WERI-Rb-1 (cell line): ENCODE measurements around the gene TKTL2.

Experiments
- DNase-seq: peaks from one replicate; pipeline ENCODE4 v3.0.0-alpha.2; 2020
- H3K27ac ChIP-seq: fragments of 250-450 bp; sonication (Bioruptor Pico); 2 replicates; pipeline ENCODE4 v1.5.1; 2020; ENCODE audit warnings: mild to moderate bottlenecking, moderate library complexity
- H3K27me3 ChIP-seq: fragments of 250-450 bp; sonication (Bioruptor Pico); 2 replicates; pipeline ENCODE4 v1.5.1; 2021; ENCODE audit warnings: mild to moderate bottlenecking, low read depth, moderate library complexity; ENCODE audit not compliant: insufficient read depth, severe bottlenecking
- H3K36me3 ChIP-seq: fragments of 250-450 bp; sonication (Bioruptor Pico); 2 replicates; pipeline ENCODE4 v1.5.1; 2020; ENCODE audit warnings: mild to moderate bottlenecking, moderate library complexity
- H3K4me3 ChIP-seq: 2 replicates; pipeline ENCODE4 v1.5.1; 2011; ENCODE audit warnings: low read depth, mild to moderate bottlenecking, control low read depth, low read length
- H3K9me3 ChIP-seq: fragments of 250-450 bp; sonication (Bioruptor Pico); 2 replicates; pipeline ENCODE4 v1.5.1; 2021; ENCODE audit warnings: mild to moderate bottlenecking, moderate library complexity; ENCODE audit not compliant: severe bottlenecking
- TF ChIP-seq, protein P1 (sequence below): IDR thresholded peaks from 2 replicates; pipeline ENCODE4 v1.5.1; 2011; ENCODE audit warnings: low read depth, mild to moderate bottlenecking, control low read depth, inconsistent platforms, low read length

The TKTL2 gene

DNA sequence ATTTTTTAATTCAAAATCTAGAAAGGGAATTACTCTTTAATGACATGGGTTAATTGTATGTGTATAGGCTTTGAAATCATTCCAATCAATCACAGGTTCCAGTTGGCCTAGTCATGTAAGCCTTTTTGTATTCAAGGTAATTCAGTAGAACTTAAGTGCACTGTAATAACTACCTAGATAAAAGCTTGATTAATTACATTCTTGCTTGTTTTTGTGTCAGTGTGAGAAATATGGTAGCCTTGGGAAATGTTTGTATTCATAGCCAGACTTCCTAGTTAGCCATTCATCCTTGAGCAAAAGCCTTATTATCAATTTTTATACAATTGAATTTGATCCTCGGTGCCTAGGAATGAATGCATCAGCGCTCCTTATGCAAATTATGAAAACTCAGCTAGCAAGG, 33.5 kb downstream of the TKTL2 start:
- no peak overlapping the region for H3K27ac ChIP-seq
- H3K9me3 ChIP-seq = no peaks in the 10 kb centered on the region
- no peak for DNase-seq
- no peaks in the 10 kb centered on the region for H3K27me3 ChIP-seq
- no peaks in the 10 kb centered on the region for H3K36me3 ChIP-seq
- TF ChIP-seq, protein P1, sequence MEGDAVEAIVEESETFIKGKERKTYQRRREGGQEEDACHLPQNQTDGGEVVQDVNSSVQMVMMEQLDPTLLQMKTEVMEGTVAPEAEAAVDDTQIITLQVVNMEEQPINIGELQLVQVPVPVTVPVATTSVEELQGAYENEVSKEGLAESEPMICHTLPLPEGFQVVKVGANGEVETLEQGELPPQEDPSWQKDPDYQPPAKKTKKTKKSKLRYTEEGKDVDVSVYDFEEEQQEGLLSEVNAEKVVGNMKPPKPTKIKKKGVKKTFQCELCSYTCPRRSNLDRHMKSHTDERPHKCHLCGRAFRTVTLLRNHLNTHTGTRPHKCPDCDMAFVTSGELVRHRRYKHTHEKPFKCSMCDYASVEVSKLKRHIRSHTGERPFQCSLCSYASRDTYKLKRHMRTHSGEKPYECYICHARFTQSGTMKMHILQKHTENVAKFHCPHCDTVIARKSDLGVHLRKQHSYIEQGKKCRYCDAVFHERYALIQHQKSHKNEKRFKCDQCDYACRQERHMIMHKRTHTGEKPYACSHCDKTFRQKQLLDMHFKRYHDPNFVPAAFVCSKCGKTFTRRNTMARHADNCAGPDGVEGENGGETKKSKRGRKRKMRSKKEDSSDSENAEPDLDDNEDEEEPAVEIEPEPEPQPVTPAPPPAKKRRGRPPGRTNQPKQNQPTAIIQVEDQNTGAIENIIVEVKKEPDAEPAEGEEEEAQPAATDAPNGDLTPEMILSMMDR = no peak
- H3K4me3 ChIP-seq = no peak overlapping the region
